B cell (primary cell): ENCODE results near the gene BRD4.
"Not testable (repeated sequence)": the region's sequence is repeated elsewhere in the genome, so short reads cannot be mapped to it uniquely, and the experiment has no call there.

Experiments used
- CTCF ChIP-seq: fragments of 200-600 bp; IDR thresholded peaks from one replicate; pipeline ENCODE4 v1.8.0; 2022; ENCODE audit warnings: antibody characterized with exemption, mild to moderate bottlenecking
- EZH2 ChIP-seq: IDR thresholded peaks from 2 replicates; pipeline ENCODE4 v1.6.1; 2012; ENCODE audit warnings: borderline replicate concordance, low read depth, mild to moderate bottlenecking, moderate library complexity, low read length; ENCODE audit not compliant: insufficient read depth, poor library complexity, severe bottlenecking

GRCh38 chr19:15360015-15360414 lies 27.7 kb upstream of the BRD4 start:
- TF ChIP-seq CTCF, EZH2: not testable (repeated sequence)
